Measurements from ENCODE around the gene PLXNB1. TPM values are rescaled to one million over a fixed set of nuclear protein-coding genes. Genes with fewer than 3 reads are reported as not detected.

The PLXNB1 gene
- total RNA-seq, 1 experiment from 2014 or later = 24.6 TPM

GRCh38 chr3:48361928-48362327, 68.0 kb downstream of the PLXNB1 start:
- Histone ChIP-seq H3K36me3 (ENCODE audit: insufficient read depth, low read length, poor library complexity, severe bottlenecking) (no peaks in the 10 kb centered on the region), H3K27me3 (replicated peaks; ENCODE audit: insufficient read depth, low read depth, low read length, poor library complexity) (no peaks in the 10 kb centered on the region), H3K4me1 (ENCODE audit: insufficient read depth, low read length, poor library complexity, severe bottlenecking) (no peaks in the 10 kb centered on the region), H3K27ac (ENCODE audit: low read depth, low read length, poor library complexity, severe bottlenecking) (no peak overlapping the region), H3K4me3 (ENCODE audit: low read depth, low read length, poor library complexity, severe bottlenecking) (no peak overlapping the region), H3K9me3 (ENCODE audit: low read depth, low read length, poor library complexity, severe bottlenecking) (no peaks in the 10 kb centered on the region)
- no peak for TF ChIP-seq EZH2 (IDR thresholded peaks at IDR 0.05; ENCODE audit: borderline replicate concordance, low read depth, low read length, poor library complexity, severe bottlenecking)
- TF ChIP-seq, protein P1, sequence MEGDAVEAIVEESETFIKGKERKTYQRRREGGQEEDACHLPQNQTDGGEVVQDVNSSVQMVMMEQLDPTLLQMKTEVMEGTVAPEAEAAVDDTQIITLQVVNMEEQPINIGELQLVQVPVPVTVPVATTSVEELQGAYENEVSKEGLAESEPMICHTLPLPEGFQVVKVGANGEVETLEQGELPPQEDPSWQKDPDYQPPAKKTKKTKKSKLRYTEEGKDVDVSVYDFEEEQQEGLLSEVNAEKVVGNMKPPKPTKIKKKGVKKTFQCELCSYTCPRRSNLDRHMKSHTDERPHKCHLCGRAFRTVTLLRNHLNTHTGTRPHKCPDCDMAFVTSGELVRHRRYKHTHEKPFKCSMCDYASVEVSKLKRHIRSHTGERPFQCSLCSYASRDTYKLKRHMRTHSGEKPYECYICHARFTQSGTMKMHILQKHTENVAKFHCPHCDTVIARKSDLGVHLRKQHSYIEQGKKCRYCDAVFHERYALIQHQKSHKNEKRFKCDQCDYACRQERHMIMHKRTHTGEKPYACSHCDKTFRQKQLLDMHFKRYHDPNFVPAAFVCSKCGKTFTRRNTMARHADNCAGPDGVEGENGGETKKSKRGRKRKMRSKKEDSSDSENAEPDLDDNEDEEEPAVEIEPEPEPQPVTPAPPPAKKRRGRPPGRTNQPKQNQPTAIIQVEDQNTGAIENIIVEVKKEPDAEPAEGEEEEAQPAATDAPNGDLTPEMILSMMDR (conservative IDR thresholded peaks at IDR 0.05; ENCODE audit: low read depth, low read length) = no peak
- no peak for DNase-seq (ENCODE audit: low spot score)
- CTCF ChIA-PET = no interaction called here
- no TSS peak for BruUV-seq (replicated peaks)
- intact Hi-C loops (cut with micrococcal nuclease; ENCODE audit: unreplicated experiment) = no loop called here
- POLR2A ChIA-PET (ENCODE audit: low non-redundant PET) = no interaction called here

DNA sequence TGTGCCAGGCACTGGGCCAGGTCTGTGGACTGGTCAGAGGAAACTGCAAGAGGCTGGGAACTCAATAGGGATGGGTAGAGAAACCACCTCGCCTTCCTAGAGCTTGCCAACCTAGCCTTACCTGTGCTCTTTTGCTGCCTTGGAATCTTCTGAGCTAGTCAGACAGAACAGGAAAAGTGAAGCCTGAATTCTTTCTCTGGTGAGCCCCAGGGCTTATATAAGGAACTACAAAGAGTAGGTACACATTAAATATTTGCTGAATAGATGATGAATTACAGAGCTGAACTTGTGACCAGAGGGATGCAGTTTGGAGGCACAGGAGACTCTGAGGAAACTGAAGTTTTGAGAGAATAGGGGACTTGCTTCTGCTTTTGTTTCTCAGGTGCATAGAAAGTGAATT, 73.5 kb downstream of the PLXNB1 start:
- H3K27ac ChIP-seq (ENCODE audit: low read depth, low read length, poor library complexity, severe bottlenecking) = no peak overlapping the region
- H3K36me3 ChIP-seq (ENCODE audit: insufficient read depth, low read length, poor library complexity, severe bottlenecking) = no peaks in the 10 kb centered on the region
- TF ChIP-seq, protein P1 (conservative IDR thresholded peaks at IDR 0.05; ENCODE audit: low read depth, low read length) = no peak
- TF ChIP-seq EZH2 (IDR thresholded peaks at IDR 0.05; ENCODE audit: borderline replicate concordance, low read depth, low read length, poor library complexity, severe bottlenecking) = no peak
- no peak for DNase-seq (ENCODE audit: low spot score)
- BruUV-seq (replicated peaks) = no TSS peak
- intact Hi-C loops (cut with micrococcal nuclease; ENCODE audit: unreplicated experiment) = no loop called here
- H3K27me3 ChIP-seq (replicated peaks; ENCODE audit: insufficient read depth, low read depth, low read length, poor library complexity) = no peaks in the 10 kb centered on the region
- H3K9me3 ChIP-seq (ENCODE audit: low read depth, low read length, poor library complexity, severe bottlenecking) = no peaks in the 10 kb centered on the region
- CTCF ChIA-PET = no interaction called here
- POLR2A ChIA-PET (ENCODE audit: low non-redundant PET) = no interaction called here
- no peaks in the 10 kb centered on the region for H3K4me1 ChIP-seq (ENCODE audit: insufficient read depth, low read length, poor library complexity, severe bottlenecking)
- H3K4me3 ChIP-seq (ENCODE audit: low read depth, low read length, poor library complexity, severe bottlenecking) = no peak overlapping the region

DNA sequence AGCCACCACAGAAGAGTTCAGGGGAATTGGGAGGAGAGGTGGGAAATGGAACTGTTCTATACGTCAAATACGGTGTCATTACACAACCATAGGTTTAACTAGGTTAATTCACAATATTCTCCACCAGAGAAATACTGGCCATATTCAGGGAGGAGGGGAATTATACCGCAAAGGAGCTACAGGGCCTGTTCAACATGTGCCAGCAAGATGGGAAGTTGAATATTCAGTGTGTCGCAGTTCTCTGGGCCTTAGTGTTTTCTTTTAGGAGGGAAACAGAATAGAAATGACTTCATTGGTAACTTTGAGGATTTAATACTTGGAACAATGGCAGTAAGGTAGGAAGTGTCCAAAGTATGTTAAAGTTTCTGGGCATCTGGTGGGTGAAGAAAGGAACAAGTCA, 75.9 kb downstream of the PLXNB1 start:
- no TSS peak for BruUV-seq (replicated peaks)
- H3K4me1 ChIP-seq (ENCODE audit: insufficient read depth, low read length, poor library complexity, severe bottlenecking) = no peaks in the 10 kb centered on the region
- no peak for TF ChIP-seq EZH2 (IDR thresholded peaks at IDR 0.05; ENCODE audit: borderline replicate concordance, low read depth, low read length, poor library complexity, severe bottlenecking)
- TF ChIP-seq, protein P1 (conservative IDR thresholded peaks at IDR 0.05; ENCODE audit: low read depth, low read length) = no peak
- no peaks in the 10 kb centered on the region for H3K36me3 ChIP-seq (ENCODE audit: insufficient read depth, low read length, poor library complexity, severe bottlenecking)
- no peaks in the 10 kb centered on the region for H3K9me3 ChIP-seq (ENCODE audit: low read depth, low read length, poor library complexity, severe bottlenecking)
- intact Hi-C loops (cut with micrococcal nuclease; ENCODE audit: unreplicated experiment) = no loop called here
- no peaks in the 10 kb centered on the region for H3K27me3 ChIP-seq (replicated peaks; ENCODE audit: insufficient read depth, low read depth, low read length, poor library complexity)
- no peak overlapping the region for H3K27ac ChIP-seq (ENCODE audit: low read depth, low read length, poor library complexity, severe bottlenecking)
- POLR2A ChIA-PET (ENCODE audit: low non-redundant PET) = interaction anchor here (0.7 kb wide), 1 partner anchor 10 kb away, joined by 34 read pairs; no protein-coding TSS in a partner anchor
- no peak for DNase-seq (ENCODE audit: low spot score)
- H3K4me3 ChIP-seq (ENCODE audit: low read depth, low read length, poor library complexity, severe bottlenecking) = no peak overlapping the region
- CTCF ChIA-PET = no interaction called here

Other genes with a start within 250 kb of the PLXNB1 start
- 29.5 and 34.6 TPM in 2 replicates for gene CDC25A, start 241.7 kb downstream of the PLXNB1 start, total RNA-seq (2021)
- not detected in 2 replicates for gene CAMP, start 206.6 kb downstream of the PLXNB1 start, total RNA-seq (2021)
- 25.6 and 26.7 TPM in 2 replicates for gene ZNF589, start 189.0 kb downstream of the PLXNB1 start, total RNA-seq (2021)
- gene NME6, start 128.7 kb downstream of the PLXNB1 start, total RNA-seq (2021) = 12.0 and 13.5 TPM in 2 replicates
- not detected in 2 replicates for gene SPINK8, start 96.4 kb downstream of the PLXNB1 start, total RNA-seq (2021)
- gene FBXW12, start 57.9 kb downstream of the PLXNB1 start, total RNA-seq (2021) = 0.55 and 0.60 TPM in 2 replicates
- gene CCDC51, start 10.0 kb upstream of the PLXNB1 start, total RNA-seq (2021) = 11.7 and 11.8 TPM in 2 replicates
- gene TMA7, start 10.2 kb upstream of the PLXNB1 start, total RNA-seq (2021) = 118 and 152 TPM in 2 replicates
- gene ATRIP, start 16.7 kb upstream of the PLXNB1 start, total RNA-seq (2021) = 9.5 and 9.7 TPM in 2 replicates
- 61.8 and 63.5 TPM in 2 replicates for gene SHISA5, start 74.1 kb upstream of the PLXNB1 start, total RNA-seq (2021)
- 5.0 and 7.2 TPM in 2 replicates for gene PFKFB4, start 126.7 kb upstream of the PLXNB1 start, total RNA-seq (2021)
- gene UCN2, start 133.7 kb upstream of the PLXNB1 start, total RNA-seq (2021) = 0.49 and 0.81 TPM in 2 replicates
- gene COL7A1, start 165.2 kb upstream of the PLXNB1 start, total RNA-seq (2021) = 16.4 and 24.8 TPM in 2 replicates
- gene UQCRC1, start 179.6 kb upstream of the PLXNB1 start, total RNA-seq (2021) = 189 and 215 TPM in 2 replicates
- 0.50 TPM in 1 of 2 replicates, not detected in the other for gene TMEM89, start 191.7 kb upstream of the PLXNB1 start, total RNA-seq (2021)
- 11.8 and 12.6 TPM in 2 replicates for gene SLC26A6, start 205.4 kb upstream of the PLXNB1 start, total RNA-seq (2021)
- gene CELSR3, start 232.8 kb upstream of the PLXNB1 start, total RNA-seq (2021) = 1.2 and 2.1 TPM in 2 replicates